CD14-positive monocyte (primary cell): Measurements from ENCODE around the gene TMEM117. TPM values are rescaled to one million over a fixed set of nuclear protein-coding genes. Genes with fewer than 3 reads are reported as not detected.

Experiments
- DNase-seq, 3 donors: peaks; one replicate each; pipeline ENCODE4 v3.0.0-alpha.2; 2011 to 2022
- H2AFZ ChIP-seq: 2 replicates; pipeline ENCODE4 v1.6.0; 2012; ENCODE audit warnings: mild to moderate bottlenecking, low read depth, low read length, inconsistent platforms; ENCODE audit not compliant: insufficient read depth, poor library complexity, severe bottlenecking
- H3K27ac ChIP-seq, 2 donors: 1 replicate in 1 of 2; 2 replicates in 1 of 2; pipeline ENCODE4 v1.5.1; 2012 to 2013; ENCODE audit warnings: low read length in 2 of 2, control low read depth in 1 of 2, inconsistent platforms in 1 of 2, low read depth in 1 of 2, mild to moderate bottlenecking in 1 of 2
- H3K27me3 ChIP-seq, 2 donors: one replicate each; pipeline versions ENCODE4 v1.6.0 to v1.6.1; 2011 to 2013; ENCODE audit warnings: low read length in 2 of 2; ENCODE audit not compliant: control insufficient read depth in 2 of 2, insufficient read depth in 2 of 2
- H3K36me3 ChIP-seq, 2 donors: replicated peaks in 1 of 2; 1 replicate in 1 of 2; 2 replicates in 1 of 2; pipeline versions ENCODE4 v1.5.1 to v1.6.1; 2012 to 2013; ENCODE audit warnings: low read length in 2 of 2, control low read depth in 1 of 2, inconsistent platforms in 1 of 2, mild to moderate bottlenecking in 1 of 2; ENCODE audit not compliant: insufficient read depth in 2 of 2, control insufficient read depth in 1 of 2
- H3K4me1 ChIP-seq, 2 donors: 1 replicate in 1 of 2; 2 replicates in 1 of 2; pipeline versions ENCODE4 v1.5.1 to v1.6.1; 2012 to 2013; ENCODE audit warnings: low read length in 2 of 2, control low read depth in 1 of 2, inconsistent platforms in 1 of 2, mild to moderate bottlenecking in 1 of 2, moderate library complexity in 1 of 2; ENCODE audit not compliant: insufficient read depth in 2 of 2, control insufficient read depth in 1 of 2
- H3K4me2 ChIP-seq: replicated peaks from 2 replicates; pipeline ENCODE3; 2012; ENCODE audit warnings: low read length, moderate library complexity, mild to moderate bottlenecking; ENCODE audit not compliant: poor library complexity, severe bottlenecking; ENCODE audit errors: extremely low read depth
- H3K4me3 ChIP-seq, 3 experiments: fragments of 200-600 bp in 1 of 3; sonication (generic) in 1 of 3; replicated peaks in 1 of 3; 1 replicate in 2 of 3; 2 replicates in 1 of 3; pipeline ENCODE4 v1.5.1; 2011 to 2013; ENCODE audit warnings: low read length in 3 of 3, mild to moderate bottlenecking in 3 of 3, control low read depth in 2 of 3, low read depth in 2 of 3, inconsistent platforms in 1 of 3, moderate library complexity in 1 of 3
- H3K79me2 ChIP-seq: 2 replicates; pipeline ENCODE4 v1.6.0; 2012; ENCODE audit warnings: mild to moderate bottlenecking, control low read depth, inconsistent platforms, low read length, moderate library complexity; ENCODE audit not compliant: insufficient read depth
- H3K9ac ChIP-seq: 2 replicates; pipeline ENCODE4 v1.6.0; 2017; ENCODE audit warnings: low read length, mild to moderate bottlenecking; ENCODE audit not compliant: insufficient read depth, poor library complexity, severe bottlenecking
- H3K9me3 ChIP-seq, 2 donors: replicated peaks in 1 of 2; 1 replicate in 1 of 2; 2 replicates in 1 of 2; pipeline versions ENCODE4 v1.5.1 to v1.6.1; 2012 to 2013; ENCODE audit warnings: low read length in 2 of 2, control low read depth in 1 of 2; ENCODE audit not compliant: control insufficient read depth in 1 of 2, insufficient read depth in 1 of 2
- H4K20me1 ChIP-seq: 2 replicates; pipeline ENCODE4 v1.6.0; 2012; ENCODE audit warnings: mild to moderate bottlenecking, low read length, control low read depth, moderate library complexity; ENCODE audit not compliant: insufficient read depth
- H3K27ac Mint-ChIP-seq, 7 donors: one replicate each; pipeline ENCODE4 v1.8.0; 2020; ENCODE audit warnings: mild to moderate bottlenecking in 7 of 7, mixed read lengths in 7 of 7, moderate library complexity in 6 of 7, inconsistent platforms in 2 of 7
- H3K27me3 Mint-ChIP-seq, 3 donors: one replicate each; pipeline ENCODE4 v1.8.0; 2021 to 2022; ENCODE audit warnings: low read depth in 3 of 3, mild to moderate bottlenecking in 3 of 3, mixed read lengths in 3 of 3, moderate library complexity in 3 of 3, inconsistent platforms in 1 of 3
- H3K36me3 Mint-ChIP-seq, 2 donors: one replicate each; pipeline ENCODE4 v1.8.0; 2020; ENCODE audit warnings: mixed read lengths in 2 of 2, inconsistent platforms in 1 of 2, mild to moderate bottlenecking in 1 of 2
- H3K4me1 Mint-ChIP-seq: one replicate; pipeline ENCODE4 v1.8.0; 2020; ENCODE audit warnings: mild to moderate bottlenecking, mixed read lengths
- H3K4me3 Mint-ChIP-seq, 2 donors: one replicate each; pipeline ENCODE4 v1.8.0; 2020; ENCODE audit warnings: mild to moderate bottlenecking in 2 of 2, mixed read lengths in 2 of 2, moderate library complexity in 1 of 2
- H3K9me3 Mint-ChIP-seq, 7 donors: one replicate each; pipeline ENCODE4 v1.8.0; 2020 to 2022; ENCODE audit warnings: mixed read lengths in 7 of 7, mild to moderate bottlenecking in 6 of 7, moderate library complexity in 6 of 7, inconsistent platforms in 2 of 7
- CTCF ChIP-seq: fragments of 200-600 bp; IDR thresholded peaks from one replicate; pipeline ENCODE4 v1.8.0; 2022; ENCODE audit warnings: antibody characterized with exemption, mild to moderate bottlenecking
- WGBS: methylation state at CpG from one replicate; pipeline ENCODE4 v1.1.5; 2013; ENCODE audit warnings: missing lambda C conversion rate; ENCODE audit not compliant: insufficient coverage; 5-methylcytosine and 5-hydroxymethylcytosine counted together
- intact Hi-C, 2 donors: fragments of 100-400 bp; cut with micrococcal nuclease; formaldehyde crosslinking; loops; one replicate each; pipeline versions ENCODE4 v1.15.0 to v1.15.1; 2023
- polyA plus RNA-seq, 3 donors: library from polyadenylated mRNA; depleted of rRNA in 1 of 3; unstranded in 2 of 3; stranded (reverse) in 1 of 3; fragments of 300-500 nt in 2 of 3; fragments of >200 nt in 1 of 3; fragmentation: Illumina TruSeq in 2 of 3; gene quantifications; 1 replicate in 2 of 3; 2 replicates in 1 of 3; pipeline ENCODE4 v1.2.3, GENCODE V29; 2012 to 2021

Gene TMEM117
- polyA plus RNA-seq, 3 donors, result 0.11 to 0.42 TPM; not detected in 1

- Mint-ChIP-seq H3K4me3 (no peak overlapping the region), H3K27me3 (no peaks in the 10 kb centered on the region), H3K36me3 (no peaks in the 10 kb centered on the region), H3K9me3 (peaks cover 0 to 4% (median 0%) of the 10 kb centered on the region in 7 donors), H3K27ac (no peak overlapping the region), H3K4me1 (no peaks in the 10 kb centered on the region)
- Histone ChIP-seq H3K9me3 (peaks cover 0 to 3% of the 10 kb centered on the region in 2 donors), H4K20me1 (no peaks in the 10 kb centered on the region), H3K36me3 (no peaks in the 10 kb centered on the region), H3K27me3 (no peaks in the 10 kb centered on the region), H3K4me3 (no peak overlapping the region), H3K9ac (no peak overlapping the region), H3K4me1 (no peaks in the 10 kb centered on the region), H2AFZ (no peak overlapping the region), H3K27ac (no peak overlapping the region), H3K4me2 (no peak overlapping the region), H3K79me2 (no peaks in the 10 kb centered on the region)
- intact Hi-C loops, result no loop called here
- no peak for TF ChIP-seq CTCF
- no CpG with 5 or more reads among the region's 3 CpGs for whole genome bisulfite sequencing
- DNase-seq, result no peak
These were observed 535.1 kb downstream of the TMEM117 start for GRCh38 chr12:44370982-44371381.

- Mint-ChIP-seq H3K4me3 (no peak overlapping the region), H3K9me3 (peaks cover 0 to 4% (median 0%) of the 10 kb centered on the region in 7 donors), H3K4me1 (no peaks in the 10 kb centered on the region), H3K27ac (no peak overlapping the region), H3K27me3 (no peaks in the 10 kb centered on the region), H3K36me3 (no peaks in the 10 kb centered on the region)
- Histone ChIP-seq H3K79me2 (no peaks in the 10 kb centered on the region), H3K27me3 (no peaks in the 10 kb centered on the region), H3K4me2 (no peak overlapping the region), H3K9me3 (peaks cover 0 to 3% of the 10 kb centered on the region in 2 donors), H3K4me3 (no peak overlapping the region), H3K9ac (no peak overlapping the region), H2AFZ (no peak overlapping the region), H3K27ac (no peak overlapping the region), H4K20me1 (no peaks in the 10 kb centered on the region), H3K36me3 (no peaks in the 10 kb centered on the region), H3K4me1 (no peaks in the 10 kb centered on the region)
- no peak for TF ChIP-seq CTCF
- intact Hi-C loops, result no loop called here
- no CpG with 5 or more reads among the region's 2 CpGs for WGBS
- DNase-seq, result no peak
These were observed 536.4 kb downstream of the TMEM117 start for GRCh38 chr12:44372259-44372658.
